Right lobe of liver (tissue), 6 donors: Measurements from ENCODE around the gene CABYR. TPM values are rescaled to one million over a fixed set of nuclear protein-coding genes. Genes with fewer than 3 reads are reported as not detected.

Experiments used
- ATAC-seq, 4 donors: fragments of 200-7000 bp; cut with Tn5 transposase; one replicate each; pipeline ENCODE4 v1.9.1; 2020; ENCODE audit warnings: mild to moderate bottlenecking in 4 of 4, moderate library complexity in 4 of 4
- DNase-seq, 3 donors: peaks; one replicate each; pipeline ENCODE4 v3.0.0-alpha.2; 2020
- H3K27ac ChIP-seq, 3 donors: fragments of 200-600 bp; one replicate each; pipeline ENCODE4 v1.8.0; 2022
- H3K27me3 ChIP-seq, 2 donors: fragments of 200-600 bp; one replicate each; pipeline ENCODE4 v1.8.0; 2022
- H3K36me3 ChIP-seq, 4 donors: fragments of 200-600 bp; sonication (generic) in 1 of 4; one replicate each; pipeline versions ENCODE4 v1.5.1 to v1.8.0; 2017 to 2022; ENCODE audit warnings: control low read depth in 1 of 4
- H3K4me1 ChIP-seq, 4 donors: fragments of 200-600 bp; sonication (generic) in 1 of 4; one replicate each; pipeline versions ENCODE4 v1.5.1 to v1.8.0; 2017 to 2022; ENCODE audit warnings: control low read depth in 1 of 4
- H3K4me3 ChIP-seq, 3 donors: fragments of 200-600 bp; one replicate each; pipeline ENCODE4 v1.8.0; 2022
- H3K9me3 ChIP-seq, 4 donors: fragments of 200-600 bp; sonication (generic) in 1 of 4; one replicate each; pipeline versions ENCODE4 v1.5.1 to v1.8.0; 2017 to 2022; ENCODE audit warnings: control low read depth in 1 of 4
- CTCF ChIP-seq, 4 donors: fragments of 200-600 bp in 3 of 4; fragments of 450-650 bp in 1 of 4; IDR thresholded peaks; one replicate each; pipeline versions ENCODE4 v1.5.1 to v1.8.0; 2016 to 2022; ENCODE audit warnings: antibody characterized with exemption in 4 of 4, mild to moderate bottlenecking in 2 of 4
- POLR2A ChIP-seq: fragments of 450-650 bp; IDR thresholded peaks from one replicate; pipeline ENCODE4 v1.6.1; 2017; ENCODE audit warnings: antibody characterized with exemption, mild to moderate bottlenecking
- WGBS: methylation state at CpG from one replicate; pipeline ENCODE4 v1.1.6; 2018; ENCODE audit warnings: low coverage, low lambda C conversion rate; ENCODE audit not compliant: insufficient coverage; ENCODE audit errors: missing lambda C conversion rate; 5-methylcytosine and 5-hydroxymethylcytosine counted together
- intact Hi-C, 2 donors: fragments of 100-400 bp; cut with DNase I; formaldehyde crosslinking; loops; one replicate each; pipeline versions ENCODE4 v1.11.2 to v1.14.1; 2022
- total RNA-seq, 6 experiments: library from RNA; depleted of rRNA in 2 of 6; stranded (reverse); fragments of >200 nt in 2 of 6; fragmentation: NEBNext Ultra II Directional in 3 of 6; extraction: Animal tissue kit (Norgen Biotek cat#: 25700) in 3 of 6; gene quantifications; one replicate each; pipeline versions ENCODE4 v1.1.0 to v1.2.4, GENCODE V29; 2016 to 2023
- donor health status: DM: no; HTN: yes; CAD: no.
- donor health status: DM: no; HTN: no; CAD: no.
- donor health status: DM: no; HTN: no; CAD: no.
- donor health status: DM: no; HTN: yes; CAD: no.
- donor health status: DM: no; HTN: yes; CAD: no.

Gene CABYR
- total RNA-seq, 6 experiments from 2014 or later = 0.31 to 7.5 (median 3.7) TPM; not detected in 2

GRCh38 chr18:24108641-24109040, 30.2 kb upstream of the CABYR start:
- Histone ChIP-seq H3K27me3 (no peaks in the 10 kb centered on the region), H3K9me3 (no peaks in the 10 kb centered on the region), H3K36me3 (no peaks in the 10 kb centered on the region), H3K4me1 (peaks cover 0 to 19% (median 6%) of the 10 kb centered on the region in 4 donors), H3K4me3 (no peak overlapping the region), H3K27ac (peak overlapping the region in 1 of 3 donors; percentile 19)
- no peak for DNase-seq
- ATAC-seq = no peak
- intact Hi-C loops = no loop called here
- 30% methylated on average over 1 of the region's 1 CpG for WGBS
- TF ChIP-seq POLR2A (no peak), CTCF (IDR thresholded peaks at IDR 0.05) (no peak)

GRCh38 chr18:24111936-24112335, 26.9 kb upstream of the CABYR start:
- TF ChIP-seq POLR2A = no peak
- no peak for TF ChIP-seq CTCF (IDR thresholded peaks at IDR 0.05)
- H3K27me3 ChIP-seq = no peaks in the 10 kb centered on the region
- H3K27ac ChIP-seq = peak overlapping the region; percentile 91 to 97 (median 96)
- no peaks in the 10 kb centered on the region for H3K9me3 ChIP-seq
- no peak for DNase-seq
- H3K4me1 ChIP-seq = peaks cover 0 to 33% (median 12%) of the 10 kb centered on the region in 4 donors
- 53% methylated on average over 2 of the region's 2 CpGs for WGBS
- no peak for ATAC-seq
- H3K4me3 ChIP-seq = no peak overlapping the region
- intact Hi-C loops = loop anchor here (10.0 kb wide), 2 partner anchors 47 to 57 kb away; no protein-coding TSS in a partner anchor
- H3K36me3 ChIP-seq = no peaks in the 10 kb centered on the region

- no peaks in the 10 kb centered on the region for H3K36me3 ChIP-seq
- H3K27ac ChIP-seq = peak overlapping the region; percentile 91 to 97 (median 96)
- WGBS = 35% methylated on average over 4 of the region's 4 CpGs
- peaks cover 0 to 36% (median 12%) of the 10 kb centered on the region in 4 donors for H3K4me1 ChIP-seq
- TF ChIP-seq CTCF (IDR thresholded peaks at IDR 0.05) (no peak), POLR2A (no peak)
- no peaks in the 10 kb centered on the region for H3K27me3 ChIP-seq
- H3K4me3 ChIP-seq = peak overlapping the region in 2 of 3 donors; percentile 59 to 63
- intact Hi-C loops = loop anchor here (10.0 kb wide), 2 partner anchors 48 to 58 kb away; no protein-coding TSS in a partner anchor
- ATAC-seq (peak in 3 of 4 donors; percentile 3 to 4 (median 4)), DNase-seq (no peak)
- no peaks in the 10 kb centered on the region for H3K9me3 ChIP-seq
These were observed 26.4 kb upstream of the CABYR start for GRCh38 chr18:24112464-24112863.

GRCh38 chr18:24112874-24113615, 25.8 kb upstream of the CABYR start:
- Histone ChIP-seq H3K27me3 (no peaks in the 10 kb centered on the region), H3K27ac (peak overlapping the region; percentile 91 to 97 (median 96)), H3K4me3 (peak overlapping the region; percentile 41 to 63 (median 59)), H3K4me1 (peaks cover 0 to 41% (median 12%) of the 10 kb centered on the region in 4 donors), H3K36me3 (no peaks in the 10 kb centered on the region), H3K9me3 (no peaks in the 10 kb centered on the region)
- TF ChIP-seq CTCF (IDR thresholded peaks at IDR 0.05) (no peak), POLR2A (peak; percentile 72)
- intact Hi-C loops = loop anchor here (10.0 kb wide), 2 partner anchors 48 to 58 kb away; no protein-coding TSS in a partner anchor
- 25% methylated on average over 15 of the region's 15 CpGs for WGBS
- DNase-seq (peak; percentile 77 to 90 (median 86)), ATAC-seq (peak; percentile 78 to 91 (median 84))
